Measurements from ENCODE around the gene GRIP2. TPM values are rescaled to one million over a fixed set of nuclear protein-coding genes. Genes with fewer than 3 reads are reported as not detected.

The GRIP2 gene
- total and polyA plus RNA-seq, 2 of the 4 experiments (the other 2 are of a cell fraction), result 0.05 TPM; not detected in 1

DNA sequence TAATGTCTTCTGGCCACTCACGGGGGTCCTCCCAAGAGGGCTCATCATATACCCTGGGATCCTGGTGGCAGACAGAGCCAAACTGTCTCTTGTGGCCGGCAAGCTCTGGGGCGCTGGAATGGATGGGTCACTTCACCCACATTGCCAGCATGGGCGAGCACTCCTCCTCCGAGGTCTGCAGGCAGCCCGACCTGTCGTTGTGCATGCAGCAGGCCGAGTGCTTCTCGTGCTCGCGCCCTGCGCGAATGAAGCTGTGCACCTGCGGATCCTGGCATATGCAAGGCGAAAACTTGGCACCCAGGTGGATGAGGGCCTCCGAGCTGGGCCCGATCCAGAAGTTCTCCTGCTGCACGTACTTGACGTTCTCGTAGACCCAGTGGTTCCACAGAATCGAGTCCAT lies 33.6 kb upstream of the GRIP2 start:
- ChIA-PET POLR2A (ENCODE audit: unreplicated experiment) (no interaction called here), CTCF (no interaction called here)
- Histone ChIP-seq H3K9ac (ENCODE audit: low read depth, low read length) (no peak overlapping the region), H3K4me1 (ENCODE audit: control insufficient read depth, insufficient read depth, low read length) (no peaks in the 10 kb centered on the region), H3K9me3 (ENCODE audit: control insufficient read depth, insufficient read depth, low read length) (no peaks in the 10 kb centered on the region), H3K27ac (ENCODE audit: insufficient read depth, low read length) (no peak overlapping the region), H3K9me1 (ENCODE audit: insufficient read depth, low read length) (no peaks in the 10 kb centered on the region), H2AFZ (replicated peaks; ENCODE audit: low read length, poor library complexity) (no peak overlapping the region), H4K5ac (ENCODE audit: low read depth, low read length) (no peak overlapping the region), H3K14ac (replicated peaks; ENCODE audit: low read depth, low read length) (no peak overlapping the region), H3K27me3 (ENCODE audit: control insufficient read depth, insufficient read depth, low read length) (peaks cover 21% of the 10 kb centered on the region), H4K8ac (ENCODE audit: low read depth in 2 of 2, low read length in 2 of 2) (no peak overlapping the region), H2BK20ac (ENCODE audit: low read depth, low read length) (no peak overlapping the region), H2AK5ac (ENCODE audit: low read depth, low read length) (no peak overlapping the region), H3K18ac (ENCODE audit: low read depth, low read length) (no peak overlapping the region), H3K56ac (ENCODE audit: extremely low read depth, insufficient read depth, low read length) (no peak overlapping the region), H2AK9ac (replicated peaks; ENCODE audit: low read depth, low read length, poor library complexity) (no peak overlapping the region), H2BK5ac (ENCODE audit: low read depth, low read length, poor library complexity, severe bottlenecking) (no peak overlapping the region), H3K4me3 (ENCODE audit: insufficient read depth, low read depth, low read length) (no peak overlapping the region), H3K36me3 (ENCODE audit: control insufficient read depth, insufficient read depth, low read length) (no peaks in the 10 kb centered on the region), H3K23ac (ENCODE audit: low read depth, low read length) (no peak overlapping the region), H2BK120ac (ENCODE audit: low read depth, low read length) (no peak overlapping the region), H4K20me1 (ENCODE audit: insufficient read depth, low read length) (no peaks in the 10 kb centered on the region), H4K91ac (ENCODE audit: insufficient read depth, low read depth, low read length) (no peak overlapping the region), H3K79me1 (ENCODE audit: low read depth in 1 of 2, low read length in 2 of 2) (no peaks in the 10 kb centered on the region), H2BK15ac (ENCODE audit: low read depth, low read length) (no peak overlapping the region), H3K4me2 (ENCODE audit: low read depth, low read length) (no peak overlapping the region), H3K4ac (ENCODE audit: low read depth, low read length) (no peak overlapping the region)
- ATAC-seq (ENCODE audit: low read depth) (no peak), DNase-seq (no peak)
- dilution Hi-C loops (cut with HindIII; ENCODE audit: low sequenced_read_pairs, unreplicated experiment), result no loop called here
- TF ChIP-seq MAFK (IDR thresholded peaks at IDR 0.05; ENCODE audit: low read depth, low read length), result no peak
- TF ChIP-seq BHLHE40 (IDR thresholded peaks at IDR 0.05; ENCODE audit: low read depth, low read length), result no peak
- TF ChIP-seq FOS (IDR thresholded peaks at IDR 0.05; ENCODE audit: low read depth, low read length), result no peak
- TF ChIP-seq CHD1 (IDR thresholded peaks at IDR 0.05; ENCODE audit: low read depth, low read length), result no peak
- TF ChIP-seq MAZ (IDR thresholded peaks at IDR 0.05; ENCODE audit: borderline replicate concordance, low read depth, low read length), result no peak
- no peak for TF ChIP-seq RCOR1 (IDR thresholded peaks at IDR 0.05; ENCODE audit: insufficient replicate concordance, low read length)
- TF ChIP-seq, protein P1, sequence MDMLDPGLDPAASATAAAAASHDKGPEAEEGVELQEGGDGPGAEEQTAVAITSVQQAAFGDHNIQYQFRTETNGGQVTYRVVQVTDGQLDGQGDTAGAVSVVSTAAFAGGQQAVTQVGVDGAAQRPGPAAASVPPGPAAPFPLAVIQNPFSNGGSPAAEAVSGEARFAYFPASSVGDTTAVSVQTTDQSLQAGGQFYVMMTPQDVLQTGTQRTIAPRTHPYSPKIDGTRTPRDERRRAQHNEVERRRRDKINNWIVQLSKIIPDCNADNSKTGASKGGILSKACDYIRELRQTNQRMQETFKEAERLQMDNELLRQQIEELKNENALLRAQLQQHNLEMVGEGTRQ (IDR thresholded peaks at IDR 0.05; ENCODE audit: low read depth, low read length), result no peak
- in situ Hi-C loops (cut with MboI; ENCODE audit: low sequenced_read_pairs), result loop anchor here (25.0 kb wide), 1 partner anchor 686 kb away; the partner anchor contains the start of gene WNT7A
- WGBS, 2 experiments (ENCODE audit: extremely low coverage in 2 of 2, insufficient read length in 1 of 2), result 77% methylated on average over 20 of the region's 21 CpGs; no CpG with 5 or more reads in 1 of the 2 experiments
- no TSS peak for BruUV-seq (replicated peaks)
- intact Hi-C loops (cut with micrococcal nuclease), result no loop called here

All from IMR-90 (cell line).